ENCODE data around the gene FEV. TPM values are rescaled to one million over a fixed set of nuclear protein-coding genes. Genes with fewer than 3 reads are reported as not detected.

Gene FEV
- total RNA-seq, 5 donors from 2014 or later (not counting 1 experiment from before 2014, with no cell fraction given), result not detected

GRCh38 chr2:218992196-218992595, 7.2 kb upstream of the FEV start:
- Mint-ChIP-seq H3K27ac (no peak overlapping the region), H3K4me3 (no peak overlapping the region), H3K36me3 (no peaks in the 10 kb centered on the region), H3K4me1 (peaks cover 5 to 16% (median 6%) of the 10 kb centered on the region in 3 donors), H3K27me3 (peaks cover 69 to 87% of the 10 kb centered on the region in 2 donors), H3K9me3 (no peaks in the 10 kb centered on the region)
- H3K4me1 ChIP-seq (ENCODE audit: control insufficient read depth in 1 of 2, extremely low read depth in 1 of 2, insufficient read depth in 2 of 2, low read length in 2 of 2), result peaks cover 0 to 27% of the 10 kb centered on the region in 2 experiments
- no peaks in the 10 kb centered on the region for H3K36me3 ChIP-seq (ENCODE audit: control insufficient read depth in 2 of 2, extremely low read depth in 1 of 2, insufficient read depth in 1 of 2, low read length in 1 of 2)
- DNase-seq (no peak), ATAC-seq (replicated peaks in 1 of 4) (no peak)
- H3K27me3 ChIP-seq (replicated peaks in 1 of 2; ENCODE audit: control insufficient read depth in 2 of 2, extremely low read depth in 1 of 2, insufficient read depth in 2 of 2, low read length in 1 of 2), result peaks cover 22 to 99% of the 10 kb centered on the region in 2 experiments
- 4% methylated on average over 3 of the region's 7 CpGs for WGBS (ENCODE audit: insufficient coverage)
- no peak overlapping the region for H3K4me3 ChIP-seq (ENCODE audit: control insufficient read depth in 1 of 2, extremely low read depth in 1 of 2, low read length in 1 of 2)
- ChIA-PET POLR2A (no interaction called here), CTCF (no interaction called here)
- H3K27ac ChIP-seq (ENCODE audit: low read length), result no peak overlapping the region
- no peaks in the 10 kb centered on the region for H3K9me3 ChIP-seq

- ChIA-PET CTCF (no interaction called here), POLR2A (no interaction called here)
- H3K27me3 ChIP-seq (replicated peaks in 1 of 2; ENCODE audit: control insufficient read depth in 2 of 2, extremely low read depth in 1 of 2, insufficient read depth in 2 of 2, low read length in 1 of 2), result peaks cover 22 to 99% of the 10 kb centered on the region in 2 experiments
- no peak for DNase-seq
- Mint-ChIP-seq H3K4me1 (peaks cover 5 to 16% (median 6%) of the 10 kb centered on the region in 3 donors), H3K9me3 (no peaks in the 10 kb centered on the region), H3K27ac (no peak overlapping the region), H3K4me3 (no peak overlapping the region), H3K36me3 (no peaks in the 10 kb centered on the region), H3K27me3 (peaks cover 70 to 88% of the 10 kb centered on the region in 2 donors)
- ATAC-seq (replicated peaks in 1 of 4), result no peak
- H3K27ac ChIP-seq (ENCODE audit: low read length), result no peak overlapping the region
- 21% methylated on average over 8 of the region's 13 CpGs for WGBS (ENCODE audit: insufficient coverage)
- no peaks in the 10 kb centered on the region for H3K36me3 ChIP-seq (ENCODE audit: control insufficient read depth in 2 of 2, extremely low read depth in 1 of 2, insufficient read depth in 1 of 2, low read length in 1 of 2)
- H3K4me1 ChIP-seq (ENCODE audit: control insufficient read depth in 1 of 2, extremely low read depth in 1 of 2, insufficient read depth in 2 of 2, low read length in 2 of 2), result peaks cover 0 to 27% of the 10 kb centered on the region in 2 experiments
- H3K9me3 ChIP-seq, result no peaks in the 10 kb centered on the region
- no peak overlapping the region for H3K4me3 ChIP-seq (ENCODE audit: control insufficient read depth in 1 of 2, extremely low read depth in 1 of 2, low read length in 1 of 2)
These were observed 6.7 kb upstream of the FEV start for GRCh38 chr2:218991674-218992168.

- no peak overlapping the region for H3K27ac Mint-ChIP-seq
- peaks cover 7 to 16% (median 10%) of the 10 kb centered on the region in 3 donors for H3K4me1 Mint-ChIP-seq
- peaks cover 74 to 92% of the 10 kb centered on the region in 2 donors for H3K27me3 Mint-ChIP-seq
- no peak overlapping the region for H3K4me3 Mint-ChIP-seq
- Histone ChIP-seq H3K9me3 (no peaks in the 10 kb centered on the region), H3K36me3 (ENCODE audit: control insufficient read depth in 2 of 2, extremely low read depth in 1 of 2, insufficient read depth in 1 of 2, low read length in 1 of 2) (no peaks in the 10 kb centered on the region), H3K27ac (ENCODE audit: low read length) (no peak overlapping the region), H3K4me1 (ENCODE audit: control insufficient read depth in 1 of 2, extremely low read depth in 1 of 2, insufficient read depth in 2 of 2, low read length in 2 of 2) (peaks cover 0 to 17% of the 10 kb centered on the region in 2 experiments), H3K4me3 (ENCODE audit: control insufficient read depth in 1 of 2, extremely low read depth in 1 of 2, low read length in 1 of 2) (no peak overlapping the region), H3K27me3 (replicated peaks in 1 of 2; ENCODE audit: control insufficient read depth in 2 of 2, extremely low read depth in 1 of 2, insufficient read depth in 2 of 2, low read length in 1 of 2) (peaks cover 22 to 99% of the 10 kb centered on the region in 2 experiments)
- 17% methylated on average over 2 of the region's 6 CpGs for WGBS (ENCODE audit: insufficient coverage)
- CTCF ChIA-PET, result interaction anchor here in 1 of 2 donors (0.9 kb wide), 1 partner anchor 10 kb away, joined by 6 read pairs; no protein-coding TSS in a partner anchor
- H3K9me3 Mint-ChIP-seq, result no peaks in the 10 kb centered on the region
- ATAC-seq (replicated peaks in 1 of 4), result no peak
- POLR2A ChIA-PET, result no interaction called here
- no peak for DNase-seq
- H3K36me3 Mint-ChIP-seq, result no peaks in the 10 kb centered on the region
These were observed 5.6 kb upstream of the FEV start for GRCh38 chr2:218990612-218991011.

GRCh38 chr2:218990052-218990451, 5.1 kb upstream of the FEV start:
- peaks cover 71 to 89% of the 10 kb centered on the region in 2 donors for H3K27me3 Mint-ChIP-seq
- 25% methylated on average over 7 of the region's 9 CpGs for WGBS (ENCODE audit: insufficient coverage)
- no peak overlapping the region for H3K4me3 Mint-ChIP-seq
- no peaks in the 10 kb centered on the region for H3K36me3 Mint-ChIP-seq
- Histone ChIP-seq H3K4me1 (ENCODE audit: control insufficient read depth in 1 of 2, extremely low read depth in 1 of 2, insufficient read depth in 2 of 2, low read length in 2 of 2) (peaks cover 0 to 17% of the 10 kb centered on the region in 2 experiments), H3K27ac (ENCODE audit: low read length) (no peak overlapping the region), H3K27me3 (replicated peaks in 1 of 2; ENCODE audit: control insufficient read depth in 2 of 2, extremely low read depth in 1 of 2, insufficient read depth in 2 of 2, low read length in 1 of 2) (peaks cover 22 to 97% of the 10 kb centered on the region in 2 experiments), H3K9me3 (no peaks in the 10 kb centered on the region), H3K4me3 (ENCODE audit: control insufficient read depth in 1 of 2, extremely low read depth in 1 of 2, low read length in 1 of 2) (no peak overlapping the region), H3K36me3 (ENCODE audit: control insufficient read depth in 2 of 2, extremely low read depth in 1 of 2, insufficient read depth in 1 of 2, low read length in 1 of 2) (no peaks in the 10 kb centered on the region)
- peaks cover 7 to 13% (median 9%) of the 10 kb centered on the region in 3 donors for H3K4me1 Mint-ChIP-seq
- no peak overlapping the region for H3K27ac Mint-ChIP-seq
- POLR2A ChIA-PET, result interaction anchor here in 1 of 2 donors (0.5 to 0.6 kb wide), 2 partner anchors 509 to 544 kb away, joined by 3 to 4 read pairs; partner anchors contain the start of gene GMPPA
- CTCF ChIA-PET, result interaction anchor here (0.5 to 1.7 kb wide), 2 partner anchors 10 to 41 kb away, joined by 3 to 7 read pairs (median 4); no protein-coding TSS in a partner anchor
- no peaks in the 10 kb centered on the region for H3K9me3 Mint-ChIP-seq
- DNase-seq (peak in 1 of 35 experiments; percentile 12), ATAC-seq (replicated peaks in 1 of 4) (no peak)

- Histone ChIP-seq H3K36me3 (ENCODE audit: control insufficient read depth in 2 of 2, extremely low read depth in 1 of 2, insufficient read depth in 1 of 2, low read length in 1 of 2) (no peaks in the 10 kb centered on the region), H3K4me1 (ENCODE audit: control insufficient read depth in 1 of 2, extremely low read depth in 1 of 2, insufficient read depth in 2 of 2, low read length in 2 of 2) (peaks cover 0 to 24% of the 10 kb centered on the region in 2 experiments), H3K27me3 (replicated peaks in 1 of 2; ENCODE audit: control insufficient read depth in 2 of 2, extremely low read depth in 1 of 2, insufficient read depth in 2 of 2, low read length in 1 of 2) (peaks cover 22 to 96% of the 10 kb centered on the region in 2 experiments), H3K4me3 (ENCODE audit: control insufficient read depth in 1 of 2, extremely low read depth in 1 of 2, low read length in 1 of 2) (no peak overlapping the region), H3K27ac (ENCODE audit: low read length) (no peak overlapping the region), H3K9me3 (no peaks in the 10 kb centered on the region)
- Mint-ChIP-seq H3K9me3 (no peaks in the 10 kb centered on the region), H3K4me3 (no peak overlapping the region), H3K4me1 (peaks cover 9 to 16% (median 13%) of the 10 kb centered on the region in 3 donors), H3K27me3 (peaks cover 71 to 86% of the 10 kb centered on the region in 2 donors), H3K36me3 (no peaks in the 10 kb centered on the region), H3K27ac (no peak overlapping the region)
- DNase-seq (no peak), ATAC-seq (replicated peaks in 1 of 4) (no peak)
- CTCF ChIA-PET, result interaction anchor here in 1 of 2 donors (1.7 kb wide), 1 partner anchor 9 kb away, joined by 7 read pairs; no protein-coding TSS in a partner anchor
- POLR2A ChIA-PET, result no interaction called here
- WGBS (ENCODE audit: insufficient coverage), result no CpG with 5 or more reads among the region's 2 CpGs
These were observed 3.7 kb upstream of the FEV start for GRCh38 chr2:218988650-218989049.

GRCh38 chr2:218988164-218988563, 3.2 kb upstream of the FEV start:
- H3K27me3 Mint-ChIP-seq, result peaks cover 74 to 89% of the 10 kb centered on the region in 2 donors
- no CpG with 5 or more reads among the region's 3 CpGs for WGBS (ENCODE audit: insufficient coverage)
- Histone ChIP-seq H3K4me1 (ENCODE audit: control insufficient read depth in 1 of 2, extremely low read depth in 1 of 2, insufficient read depth in 2 of 2, low read length in 2 of 2) (peaks cover 0 to 23% of the 10 kb centered on the region in 2 experiments), H3K27ac (ENCODE audit: low read length) (no peak overlapping the region), H3K27me3 (replicated peaks in 1 of 2; ENCODE audit: control insufficient read depth in 2 of 2, extremely low read depth in 1 of 2, insufficient read depth in 2 of 2, low read length in 1 of 2) (peaks cover 22 to 96% of the 10 kb centered on the region in 2 experiments), H3K9me3 (no peaks in the 10 kb centered on the region), H3K36me3 (ENCODE audit: control insufficient read depth in 2 of 2, extremely low read depth in 1 of 2, insufficient read depth in 1 of 2, low read length in 1 of 2) (no peaks in the 10 kb centered on the region), H3K4me3 (ENCODE audit: control insufficient read depth in 1 of 2, extremely low read depth in 1 of 2, low read length in 1 of 2) (no peak overlapping the region)
- DNase-seq (no peak), ATAC-seq (replicated peaks in 1 of 4) (no peak)
- H3K4me1 Mint-ChIP-seq, result peaks cover 13 to 21% (median 17%) of the 10 kb centered on the region in 3 donors
- CTCF ChIA-PET, result interaction anchor here in 1 of 2 donors (1.7 kb wide), 1 partner anchor 8 kb away, joined by 7 read pairs; no protein-coding TSS in a partner anchor
- no peak overlapping the region for H3K4me3 Mint-ChIP-seq
- no peaks in the 10 kb centered on the region for H3K36me3 Mint-ChIP-seq
- no peaks in the 10 kb centered on the region for H3K9me3 Mint-ChIP-seq
- no peak overlapping the region for H3K27ac Mint-ChIP-seq
- POLR2A ChIA-PET, result no interaction called here
